ENCODE measurements around the gene TSPYL4. TPM values are rescaled to one million over a fixed set of nuclear protein-coding genes. Genes with fewer than 3 reads are reported as not detected.

Gene TSPYL4
- polyA plus RNA-seq, 1 donor from 2014 or later: 97.2 TPM

DNA sequence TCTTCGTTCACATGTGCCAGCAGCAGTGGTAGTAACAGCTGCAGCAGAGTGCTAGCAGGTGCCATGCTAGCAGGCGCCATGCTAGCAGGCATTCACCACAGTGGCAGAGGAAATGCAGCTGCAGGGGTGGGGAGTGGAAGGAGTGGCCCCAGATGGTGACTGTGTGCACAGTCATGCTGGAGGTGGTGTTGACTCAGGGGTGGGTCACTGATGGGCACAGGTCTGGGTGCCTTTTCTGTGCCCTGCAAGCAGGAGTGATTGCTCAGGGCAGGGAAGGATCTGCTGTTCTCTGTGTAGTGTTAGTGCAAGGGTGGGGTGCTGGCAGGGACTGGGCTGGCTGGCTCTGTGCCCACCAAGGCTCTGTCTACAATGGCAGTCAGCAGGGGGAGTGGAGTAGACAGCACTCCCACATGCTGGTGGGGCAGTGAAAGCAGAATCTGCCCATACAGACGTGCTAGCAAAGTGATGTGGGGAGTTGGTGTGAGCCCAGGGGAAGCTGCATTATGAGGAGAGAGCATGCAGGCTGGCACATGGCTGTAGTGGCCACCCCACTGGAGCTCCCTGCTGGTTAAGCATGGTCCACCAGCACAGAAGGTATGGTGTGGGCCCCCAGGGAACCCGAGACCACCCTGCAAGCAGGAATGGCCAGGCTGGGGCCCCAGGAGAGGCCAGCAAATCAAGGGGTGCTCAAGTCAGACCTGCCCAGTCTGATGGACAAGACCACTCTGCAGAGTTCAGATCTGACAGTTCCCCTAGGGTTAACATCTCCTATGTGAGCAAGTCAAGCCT lies 11.4 kb upstream of the TSPYL4 start:
- Histone ChIP-seq H3K79me2 (replicated peaks; ENCODE audit: insufficient read depth, low read length) (peaks cover 14% of the 10 kb centered on the region), H2AFZ (ENCODE audit: low read depth, low read length) (no peak overlapping the region), H3F3A (ENCODE audit: insufficient read depth, low read length, poor library complexity, severe bottlenecking) (no peaks in the 10 kb centered on the region), H4K20me1 (ENCODE audit: insufficient read depth) (no peaks in the 10 kb centered on the region), H3K9me3 (ENCODE audit: low read length) (no peaks in the 10 kb centered on the region), H3K4me2 (ENCODE audit: low read length) (no peak overlapping the region), H3K4me3 (ENCODE audit: low read length) (no peak overlapping the region), H3K9me2 (ENCODE audit: insufficient read depth, low read length) (no peaks in the 10 kb centered on the region), H3K27ac (ENCODE audit: low read length) (no peak overlapping the region), H3K9ac (ENCODE audit: low read length) (no peak overlapping the region), H3K27me3 (ENCODE audit: insufficient read depth, low read depth, low read length) (no peaks in the 10 kb centered on the region), H3K36me3 (ENCODE audit: insufficient read depth, low read length) (no peaks in the 10 kb centered on the region)
- TF ChIP-seq TAF1 (IDR thresholded peaks at IDR 0.05; ENCODE audit: low read depth): no peak
- TF ChIP-seq EP300 (conservative IDR thresholded peaks at IDR 0.05; ENCODE audit: poor library complexity, severe bottlenecking): no peak
- TF ChIP-seq SMC3 (conservative IDR thresholded peaks at IDR 0.05; ENCODE audit: poor library complexity): no peak
- TF ChIP-seq POLR2AphosphoS5 (IDR thresholded peaks at IDR 0.05): no peak
- TF ChIP-seq EZH2 (IDR thresholded peaks at IDR 0.05; ENCODE audit: borderline replicate concordance, insufficient read depth, low read length, poor library complexity, severe bottlenecking): no peak
- TF ChIP-seq, protein P1, sequence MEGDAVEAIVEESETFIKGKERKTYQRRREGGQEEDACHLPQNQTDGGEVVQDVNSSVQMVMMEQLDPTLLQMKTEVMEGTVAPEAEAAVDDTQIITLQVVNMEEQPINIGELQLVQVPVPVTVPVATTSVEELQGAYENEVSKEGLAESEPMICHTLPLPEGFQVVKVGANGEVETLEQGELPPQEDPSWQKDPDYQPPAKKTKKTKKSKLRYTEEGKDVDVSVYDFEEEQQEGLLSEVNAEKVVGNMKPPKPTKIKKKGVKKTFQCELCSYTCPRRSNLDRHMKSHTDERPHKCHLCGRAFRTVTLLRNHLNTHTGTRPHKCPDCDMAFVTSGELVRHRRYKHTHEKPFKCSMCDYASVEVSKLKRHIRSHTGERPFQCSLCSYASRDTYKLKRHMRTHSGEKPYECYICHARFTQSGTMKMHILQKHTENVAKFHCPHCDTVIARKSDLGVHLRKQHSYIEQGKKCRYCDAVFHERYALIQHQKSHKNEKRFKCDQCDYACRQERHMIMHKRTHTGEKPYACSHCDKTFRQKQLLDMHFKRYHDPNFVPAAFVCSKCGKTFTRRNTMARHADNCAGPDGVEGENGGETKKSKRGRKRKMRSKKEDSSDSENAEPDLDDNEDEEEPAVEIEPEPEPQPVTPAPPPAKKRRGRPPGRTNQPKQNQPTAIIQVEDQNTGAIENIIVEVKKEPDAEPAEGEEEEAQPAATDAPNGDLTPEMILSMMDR (IDR thresholded peaks at IDR 0.05; ENCODE audit: poor library complexity, severe bottlenecking): no peak
- TF ChIP-seq REST (IDR thresholded peaks at IDR 0.05; ENCODE audit: borderline replicate concordance): no peak
- TF ChIP-seq MXI1 (conservative IDR thresholded peaks at IDR 0.05; ENCODE audit: poor library complexity, severe bottlenecking): no peak
- no peak for TF ChIP-seq RAD21 (conservative IDR thresholded peaks at IDR 0.05)

- Histone ChIP-seq H3K9ac (ENCODE audit: low read length) (no peak overlapping the region), H3K27ac (ENCODE audit: low read length) (no peak overlapping the region)
Measured at GRCh38 chr6:116263353-116263752, 9.5 kb upstream of the TSPYL4 start.

More at GRCh38 chr6:116263353-116263752, 9.5 kb upstream of the TSPYL4 start:
- Histone ChIP-seq H2AFZ (ENCODE audit: low read depth, low read length) (no peak overlapping the region), H3K27me3 (ENCODE audit: insufficient read depth, low read depth, low read length) (no peaks in the 10 kb centered on the region), H3K4me3 (ENCODE audit: low read length) (no peak overlapping the region), H3F3A (ENCODE audit: insufficient read depth, low read length, poor library complexity, severe bottlenecking) (no peaks in the 10 kb centered on the region), H3K36me3 (ENCODE audit: insufficient read depth, low read length) (no peaks in the 10 kb centered on the region), H4K20me1 (ENCODE audit: insufficient read depth) (no peaks in the 10 kb centered on the region), H3K9me2 (ENCODE audit: insufficient read depth, low read length) (no peaks in the 10 kb centered on the region), H3K4me2 (ENCODE audit: low read length) (no peak overlapping the region), H3K79me2 (replicated peaks; ENCODE audit: insufficient read depth, low read length) (peaks cover 14% of the 10 kb centered on the region), H3K9me3 (ENCODE audit: low read length) (no peaks in the 10 kb centered on the region)
- TF ChIP-seq EZH2 (IDR thresholded peaks at IDR 0.05; ENCODE audit: borderline replicate concordance, insufficient read depth, low read length, poor library complexity, severe bottlenecking) (no peak), SMC3 (conservative IDR thresholded peaks at IDR 0.05; ENCODE audit: poor library complexity) (no peak), RAD21 (conservative IDR thresholded peaks at IDR 0.05) (no peak), EP300 (conservative IDR thresholded peaks at IDR 0.05; ENCODE audit: poor library complexity, severe bottlenecking) (no peak), MXI1 (conservative IDR thresholded peaks at IDR 0.05; ENCODE audit: poor library complexity, severe bottlenecking) (no peak), POLR2AphosphoS5 (IDR thresholded peaks at IDR 0.05) (no peak)

All from neural cell (in vitro differentiated cells).